CD4-positive, alpha-beta T cell treated with Interferon gamma for 1 hour (primary cell): ENCODE results near the gene MED16.
"Not testable (repeated sequence)": the region's sequence is repeated elsewhere in the genome, so short reads cannot be mapped to it uniquely, and the experiment has no call there.

Source experiments
- DNase-seq: peaks from one replicate; pipeline ENCODE4 v3.0.0-alpha.2; 2020

The MED16 gene

DNA sequence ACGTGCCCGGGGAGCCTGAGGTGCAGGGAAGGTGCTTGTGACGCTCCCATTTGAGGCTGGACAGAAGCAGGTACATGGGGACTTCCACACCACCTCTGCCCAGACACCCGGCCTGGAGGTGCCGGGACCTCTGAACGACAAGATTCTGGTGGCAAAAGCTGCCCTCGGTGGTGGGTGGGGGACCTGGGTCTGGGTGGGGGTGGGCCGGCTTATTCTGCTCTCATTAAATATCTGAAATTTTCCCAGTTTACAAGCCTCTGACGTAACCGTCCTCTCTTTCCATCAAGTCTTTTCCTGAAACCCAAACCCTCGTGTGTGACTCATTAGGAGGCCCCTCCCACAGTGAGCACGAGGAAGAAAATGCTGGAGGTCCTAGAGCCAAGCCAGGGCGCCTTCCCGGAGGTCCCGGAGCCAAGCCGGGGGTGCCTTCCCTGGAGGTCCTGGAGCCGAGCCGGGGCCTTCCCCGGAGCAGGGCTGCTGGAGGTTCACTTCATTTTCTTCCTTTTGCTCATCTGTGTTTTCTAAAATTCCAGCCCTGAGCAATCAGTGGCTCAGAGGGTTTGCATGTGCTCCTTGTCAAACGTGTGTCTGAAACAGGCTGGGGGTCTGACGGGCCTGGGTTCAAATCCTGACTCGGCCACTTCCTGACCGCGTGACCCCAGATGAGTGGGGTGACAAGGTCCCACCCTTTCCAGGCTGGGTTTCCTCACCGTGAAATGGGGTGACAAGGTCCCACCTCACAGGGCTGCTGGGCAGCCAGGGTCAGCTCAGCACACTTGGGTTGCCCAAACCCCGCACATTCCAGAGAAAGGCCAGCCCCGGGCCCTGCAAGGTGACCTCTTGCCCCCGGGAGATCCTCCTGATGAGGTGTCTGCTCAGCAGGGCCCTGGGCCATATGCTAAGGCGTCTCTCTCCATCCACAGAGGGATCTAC is 23.5 kb downstream of the MED16 start:
- no peak for DNase-seq

DNA sequence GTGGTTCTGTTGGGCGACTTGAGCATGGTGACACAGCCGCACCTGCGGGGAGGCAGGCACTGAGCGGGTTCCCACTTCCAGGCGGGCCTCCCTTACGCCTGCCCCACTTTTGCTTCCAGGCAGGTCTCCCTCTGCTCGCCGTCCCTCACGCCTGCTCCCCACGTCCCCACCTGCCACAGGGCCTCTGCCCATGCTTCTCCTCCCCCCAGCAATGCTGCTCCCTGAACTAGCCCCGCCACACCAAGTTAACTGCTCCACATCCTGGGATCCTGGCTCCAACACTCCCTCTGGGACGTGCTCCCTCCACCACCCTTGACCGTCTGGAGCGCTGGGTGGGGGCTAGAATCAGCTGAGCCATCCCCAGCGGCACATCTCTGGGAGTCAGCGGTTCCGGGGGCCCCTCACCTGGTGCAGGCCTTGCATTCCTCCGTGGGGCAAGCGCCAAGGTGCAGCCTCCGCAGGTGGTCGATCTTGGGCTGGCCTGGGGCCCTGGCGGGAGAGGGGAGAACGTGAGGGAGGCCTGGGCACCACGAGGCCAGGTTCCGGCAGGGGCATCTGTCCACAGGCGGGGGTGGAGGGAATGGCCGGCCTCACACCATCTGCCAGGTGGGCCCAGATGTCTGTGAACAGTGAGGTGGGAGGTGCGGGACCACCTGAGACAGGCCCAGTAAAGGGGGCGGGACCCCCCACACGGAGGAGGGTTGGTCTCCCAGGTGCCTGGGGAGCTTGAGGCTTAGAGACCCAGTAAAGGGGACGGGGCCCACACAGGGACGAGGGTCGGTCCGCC is 24.3 kb downstream of the MED16 start:
- DNase-seq = no peak

DNA sequence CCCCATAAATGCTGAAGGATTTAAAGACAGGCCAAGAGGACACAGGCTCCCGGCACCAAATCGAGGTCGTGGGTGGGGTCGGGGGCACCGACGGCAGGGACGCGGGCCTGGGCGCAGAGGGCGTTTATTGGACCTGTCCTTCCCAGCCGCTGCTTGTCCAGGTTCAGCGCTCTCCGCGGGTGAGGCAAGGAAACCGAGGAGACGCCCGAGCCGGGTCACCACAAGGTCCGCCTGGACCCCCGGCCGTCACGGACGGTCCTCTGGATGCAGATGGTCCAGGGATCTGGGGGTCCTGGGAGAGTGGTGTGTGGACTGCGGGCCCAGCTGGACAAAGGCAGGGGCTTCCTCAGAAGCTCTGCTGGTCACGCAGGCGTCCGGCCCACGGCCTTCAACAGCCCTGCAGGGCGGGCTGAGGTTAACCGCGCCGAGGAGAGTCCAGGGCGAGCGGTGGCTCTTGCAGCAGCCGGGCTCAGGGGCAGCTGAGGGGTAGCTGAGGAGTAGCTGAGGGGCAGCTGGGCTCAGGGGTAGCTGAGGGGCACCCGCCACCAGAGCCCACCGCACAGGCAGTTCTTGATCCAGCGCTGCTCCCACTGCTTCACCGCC is 25.0 kb downstream of the MED16 start:
- DNase-seq = no peak

DNA sequence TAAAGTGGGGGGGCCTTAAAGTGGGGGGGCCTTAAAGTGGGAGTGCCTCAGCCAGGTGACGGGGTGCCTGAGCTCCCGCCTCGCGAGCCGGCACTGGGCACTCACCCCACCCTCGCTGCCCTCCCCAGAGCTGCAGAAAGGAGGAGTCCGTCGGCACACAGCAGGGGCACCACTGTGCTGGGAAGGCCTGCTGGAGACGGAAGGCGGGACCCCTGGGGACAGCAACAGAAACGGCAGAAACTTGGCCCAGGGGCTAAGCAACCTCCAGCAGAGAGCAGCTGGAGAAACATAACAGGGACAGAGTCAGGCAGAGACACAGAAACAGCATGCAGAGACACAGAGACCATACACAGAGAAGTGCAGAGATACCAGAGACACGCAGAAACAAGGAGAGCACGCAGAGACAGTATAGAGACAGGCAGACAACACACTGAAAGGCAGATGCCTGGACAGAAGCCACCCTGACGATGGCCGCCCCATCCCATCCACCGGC is 25.6 kb downstream of the MED16 start:
- DNase-seq = no peak

DNA sequence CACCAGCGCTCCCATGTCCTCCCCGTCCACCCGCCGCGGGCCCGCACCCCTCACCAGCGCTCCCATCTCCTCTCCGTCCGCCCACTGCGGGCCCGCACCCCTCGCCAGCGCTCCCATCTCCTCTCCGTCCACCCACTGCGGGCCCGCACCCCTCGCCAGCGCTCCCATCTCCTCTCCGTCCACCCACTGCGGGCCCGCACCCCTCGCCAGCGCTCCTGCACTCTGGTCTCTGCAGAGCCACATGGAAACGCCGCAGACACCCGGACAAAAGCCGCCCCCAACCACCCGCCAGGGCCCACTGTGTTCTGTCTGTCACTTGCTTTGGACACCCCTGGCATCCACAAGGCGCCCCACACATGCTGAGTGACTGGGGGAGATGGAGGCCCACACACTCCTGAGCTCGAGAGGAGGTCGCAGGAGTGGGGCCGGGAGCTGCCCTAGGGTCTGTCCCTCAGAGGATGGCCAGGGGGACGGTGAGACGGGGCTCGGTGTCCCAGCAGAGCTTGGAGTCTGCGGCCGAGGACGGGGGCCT is 26.2 kb downstream of the MED16 start:
- DNase-seq = no peak

DNA sequence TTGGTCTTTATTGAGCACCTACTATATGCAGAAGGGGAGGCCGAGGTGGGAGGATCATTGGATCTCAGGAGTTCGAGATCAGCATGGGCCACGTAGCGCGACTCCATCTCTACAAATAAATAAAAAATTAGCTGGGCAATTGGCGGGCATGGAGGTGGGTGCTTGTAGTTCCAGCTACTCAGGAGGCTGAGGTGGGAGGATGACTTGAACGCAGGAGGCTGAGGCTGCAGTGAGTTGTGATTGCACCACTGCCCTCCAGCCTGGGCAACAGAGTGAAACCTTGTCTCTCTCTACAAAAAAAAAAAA is 29.7 kb downstream of the MED16 start:
- DNase-seq = no peak

DNA sequence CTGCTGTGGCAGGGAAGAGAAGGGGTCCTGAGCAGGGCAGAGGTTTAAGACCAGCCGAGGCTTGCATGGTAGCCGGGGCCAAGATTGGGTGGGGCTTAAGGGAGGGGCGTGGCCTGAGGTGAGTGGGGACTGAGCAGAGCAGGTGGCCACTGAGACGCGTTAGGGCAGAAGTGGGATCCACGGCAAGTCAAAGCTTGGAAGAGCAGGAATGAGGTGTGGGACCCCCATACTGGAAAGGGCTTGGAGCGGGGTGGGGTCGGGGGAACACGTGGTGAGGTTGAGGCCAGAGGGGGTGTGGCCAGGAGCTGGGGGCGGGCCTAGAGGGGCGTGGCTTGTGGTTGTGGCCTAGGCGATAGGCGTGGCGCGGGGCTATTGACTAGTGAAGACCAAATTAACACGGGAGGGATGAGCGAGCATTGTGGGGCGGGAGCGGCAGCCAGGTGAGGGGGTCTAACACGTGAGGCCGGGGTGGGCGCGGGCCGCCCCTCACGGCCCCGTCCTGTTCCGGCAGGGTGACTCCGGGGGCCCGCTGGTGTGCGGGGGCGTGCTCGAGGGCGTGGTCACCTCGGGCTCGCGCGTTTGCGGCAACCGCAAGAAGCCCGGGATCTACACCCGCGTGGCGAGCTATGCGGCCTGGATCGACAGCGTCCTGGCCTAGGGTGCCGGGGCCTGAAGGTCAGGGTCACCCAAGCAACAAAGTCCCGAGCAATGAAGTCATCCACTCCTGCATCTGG is 30.2 kb downstream of the MED16 start:
- peak; percentile 79 for DNase-seq

DNA sequence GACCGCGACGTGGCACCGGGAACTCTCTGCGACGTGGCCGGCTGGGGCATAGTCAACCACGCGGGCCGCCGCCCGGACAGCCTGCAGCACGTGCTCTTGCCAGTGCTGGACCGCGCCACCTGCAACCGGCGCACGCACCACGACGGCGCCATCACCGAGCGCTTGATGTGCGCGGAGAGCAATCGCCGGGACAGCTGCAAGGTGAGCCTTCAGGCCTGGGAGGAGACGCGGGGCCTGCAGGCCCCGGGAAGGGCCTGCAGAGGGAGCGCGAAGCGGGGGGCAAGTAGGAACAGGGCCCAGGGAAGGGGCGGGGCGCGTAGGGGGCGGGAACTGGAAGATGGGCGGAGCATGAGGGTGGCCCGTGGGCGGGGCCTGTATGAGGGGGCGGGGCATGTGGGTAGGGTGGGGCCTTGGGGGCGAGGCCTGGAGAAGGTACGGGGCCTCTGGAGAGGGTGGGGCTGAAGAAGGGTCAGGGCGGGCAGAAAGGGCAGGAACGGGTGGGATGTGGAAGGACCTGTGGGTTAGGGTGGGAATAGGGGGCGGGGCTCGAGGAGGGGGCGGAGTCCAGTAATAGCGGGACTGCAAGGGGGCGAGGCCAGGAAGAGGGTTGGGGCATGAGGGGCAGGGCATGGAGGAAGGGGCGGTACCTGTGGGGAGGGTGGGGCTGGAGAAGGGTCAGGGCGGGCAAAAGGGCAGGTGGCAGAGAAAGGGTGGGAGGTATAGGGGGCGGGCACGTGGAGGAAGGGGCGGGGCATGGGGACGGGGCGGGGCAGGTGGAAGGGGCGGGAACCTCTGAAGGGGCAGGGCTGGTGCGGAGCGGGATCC is 31.0 kb downstream of the MED16 start:
- DNase-seq = peak; percentile 75

DNA sequence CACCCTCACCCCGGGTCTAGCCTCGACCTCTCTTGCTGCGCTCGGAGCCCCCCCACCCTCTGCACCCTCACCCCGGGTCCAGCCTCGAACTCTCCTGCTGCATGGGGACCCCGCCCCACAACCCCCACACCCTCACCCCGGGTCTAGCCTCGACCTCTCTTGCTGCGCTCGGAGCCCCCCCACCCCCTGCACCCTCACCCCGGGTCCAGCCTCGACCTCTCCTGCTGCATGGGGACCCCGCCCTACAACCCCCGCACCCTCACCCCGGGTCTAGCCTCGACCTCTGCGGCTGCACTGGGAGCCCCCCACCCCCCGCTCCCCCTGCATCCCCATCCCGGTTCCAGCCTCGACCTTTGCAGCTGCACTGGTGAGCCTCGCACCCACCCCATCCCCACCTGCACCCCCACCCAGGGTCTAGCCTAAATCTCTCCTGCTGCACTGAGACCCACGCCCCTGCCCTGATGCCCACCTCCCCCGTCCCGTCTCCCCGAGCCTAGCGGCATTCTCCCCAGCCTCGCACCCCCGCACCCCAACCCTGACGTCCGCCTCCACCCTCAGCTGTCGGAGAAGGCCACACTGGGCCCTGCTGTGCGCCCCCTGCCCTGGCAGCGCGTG is 31.7 kb downstream of the MED16 start:
- no peak for DNase-seq

DNA sequence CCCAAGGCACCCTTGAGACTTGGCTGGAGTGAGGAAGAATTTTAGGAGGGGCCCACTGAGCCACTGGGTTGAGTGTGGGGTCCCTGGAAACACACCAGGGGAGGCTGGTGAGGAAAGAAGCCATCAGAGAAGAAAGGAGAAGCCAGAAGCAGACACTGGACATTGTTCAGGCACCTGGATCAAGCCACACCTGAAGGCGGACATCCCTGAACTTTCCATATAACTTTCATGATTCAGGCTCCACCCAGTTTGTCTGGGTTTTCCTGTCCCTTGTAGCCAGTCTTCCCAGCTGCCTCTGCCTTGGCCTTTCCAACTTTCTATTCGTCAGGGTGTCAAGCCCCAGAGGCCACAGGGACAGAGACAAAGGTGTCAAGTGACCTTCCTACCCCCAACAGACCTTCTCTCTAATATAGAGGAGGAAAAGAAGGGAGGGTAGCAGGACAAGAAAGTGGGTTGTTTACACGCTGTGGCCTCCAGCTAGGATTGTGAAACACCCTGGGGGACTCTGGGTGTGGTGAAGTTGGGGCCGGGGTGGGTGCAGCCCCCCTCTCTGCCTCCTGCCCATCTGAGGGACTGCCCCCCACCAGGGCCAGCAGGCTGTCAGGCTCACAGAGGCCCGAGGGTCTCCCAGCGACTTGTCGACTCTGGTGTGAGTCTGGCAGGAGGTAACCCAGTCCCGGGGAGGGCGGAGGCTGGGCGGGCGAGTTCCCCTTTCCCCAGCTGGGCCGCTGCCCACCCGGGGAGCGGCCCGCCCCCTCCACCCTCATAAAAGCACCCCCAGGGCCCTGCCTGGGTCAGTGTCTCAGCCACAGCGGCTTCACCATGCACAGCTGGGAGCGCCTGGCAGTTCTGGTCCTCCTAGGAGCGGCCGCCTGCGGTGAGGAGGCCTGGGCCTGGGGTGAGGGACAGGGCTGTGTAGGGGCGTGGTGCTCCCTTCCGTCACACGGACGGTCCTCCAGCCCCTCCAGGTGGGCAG is 33.8 kb downstream of the MED16 start, which contains the start of gene CFD:
TSS of gene CFD (plus strand) at position 797 of the 976 bp plus-strand sequence. CDS start at position 823, 26 bp downstream.
- DNase-seq = peak; percentile 53

DNA sequence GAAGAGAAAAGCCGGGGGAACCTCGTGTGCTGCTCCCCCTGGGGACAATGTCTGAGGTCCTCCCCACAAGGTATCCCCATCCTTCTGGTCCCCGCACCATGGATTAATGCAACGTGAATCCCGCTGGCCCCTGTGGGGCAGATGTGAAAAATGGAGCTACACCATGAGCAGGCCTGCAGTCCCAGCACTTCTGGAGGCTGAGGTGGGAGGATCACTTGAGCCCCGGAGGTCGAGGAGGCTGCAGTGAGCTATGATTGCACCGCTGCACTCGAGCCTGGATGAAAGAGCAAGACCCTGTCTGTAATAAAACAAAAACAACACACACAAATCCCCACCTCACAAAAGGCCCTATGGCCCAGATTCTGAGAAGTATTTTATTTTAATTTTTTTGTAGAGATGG is 34.7 kb downstream of the MED16 start:
- DNase-seq = no peak

DNA sequence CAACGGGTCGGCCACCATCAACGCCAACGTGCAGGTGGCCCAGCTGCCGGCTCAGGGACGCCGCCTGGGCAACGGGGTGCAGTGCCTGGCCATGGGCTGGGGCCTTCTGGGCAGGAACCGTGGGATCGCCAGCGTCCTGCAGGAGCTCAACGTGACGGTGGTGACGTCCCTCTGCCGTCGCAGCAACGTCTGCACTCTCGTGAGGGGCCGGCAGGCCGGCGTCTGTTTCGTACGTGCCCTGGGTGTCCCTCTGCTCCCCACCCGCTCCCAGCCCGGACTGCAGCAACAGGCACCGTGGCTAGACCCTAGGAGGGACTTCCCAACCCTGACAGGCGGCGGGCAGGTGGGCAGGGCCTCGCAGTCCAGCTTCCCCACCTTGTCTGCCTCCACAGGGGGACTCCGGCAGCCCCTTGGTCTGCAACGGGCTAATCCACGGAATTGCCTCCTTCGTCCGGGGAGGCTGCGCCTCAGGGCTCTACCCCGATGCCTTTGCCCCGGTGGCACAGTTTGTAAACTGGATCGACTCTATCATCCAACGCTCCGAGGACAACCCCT is 37.3 kb downstream of the MED16 start:
- DNase-seq = no peak

DNA sequence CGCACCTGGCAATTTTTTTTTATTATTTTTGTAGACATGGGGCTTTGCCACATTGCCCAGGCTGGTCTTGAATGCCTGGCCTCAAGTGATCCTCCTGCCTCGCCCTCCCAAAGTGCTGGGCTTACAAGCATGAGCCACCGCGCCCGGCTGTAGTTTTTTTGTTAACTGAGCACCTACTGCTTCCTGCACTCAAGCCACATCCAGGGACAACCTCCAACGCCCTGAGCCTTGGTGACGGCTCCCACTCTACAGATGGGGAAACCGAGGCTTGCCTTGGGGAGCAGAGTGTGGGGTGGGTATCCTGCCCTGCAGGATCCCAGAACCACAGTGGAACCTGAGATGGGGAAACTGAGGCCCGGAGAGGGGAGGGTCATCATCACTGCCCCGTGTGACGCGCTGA is 37.8 kb downstream of the MED16 start:
- no peak for DNase-seq

DNA sequence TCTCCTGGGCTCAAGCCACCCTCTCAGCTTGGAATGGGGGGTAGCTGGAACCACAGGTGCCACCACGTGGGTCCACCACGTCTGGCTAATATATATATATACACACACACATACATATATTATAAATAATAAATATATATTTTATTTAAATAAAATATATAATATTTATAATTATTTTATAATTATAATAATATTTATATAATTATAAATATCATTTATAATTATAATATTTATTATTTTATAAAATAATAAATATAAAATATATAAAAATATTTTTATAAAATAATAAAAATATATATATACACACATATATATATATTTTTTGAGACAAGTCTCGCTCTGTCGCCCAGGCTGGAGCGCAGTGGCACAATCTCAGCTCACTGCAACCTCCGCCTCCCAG is 38.4 kb downstream of the MED16 start:
- no peak for DNase-seq

DNA sequence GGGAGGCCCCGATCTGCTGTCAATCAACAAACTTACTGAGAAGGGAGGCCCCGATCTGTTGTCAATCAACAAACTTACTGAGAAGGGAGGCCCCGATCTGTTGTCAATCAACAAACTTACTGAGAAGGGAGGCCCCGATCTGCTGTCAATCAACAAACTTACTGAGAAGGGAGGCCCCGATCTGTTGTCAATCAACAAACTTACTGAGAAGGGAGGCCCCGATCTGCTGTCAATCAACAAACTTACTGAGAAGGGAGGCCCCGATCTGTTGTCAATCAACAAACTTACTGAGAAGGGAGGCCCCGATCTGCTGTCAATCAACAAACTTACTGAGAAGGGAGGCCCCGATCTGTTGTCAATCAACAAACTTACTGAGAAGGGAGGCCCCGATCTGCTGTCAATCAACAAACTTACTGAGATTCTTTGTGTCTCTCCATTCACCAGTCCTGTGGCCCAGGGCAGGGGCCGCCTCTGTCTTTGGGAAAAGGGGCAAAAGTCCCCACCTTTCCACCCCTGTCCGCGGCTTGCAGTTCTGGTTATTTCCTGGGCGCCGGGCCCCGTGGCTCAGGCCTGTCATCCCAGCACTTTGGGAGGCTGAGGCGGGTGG is 39.3 kb downstream of the MED16 start:
- not testable (repeated sequence) for DNase-seq

DNA sequence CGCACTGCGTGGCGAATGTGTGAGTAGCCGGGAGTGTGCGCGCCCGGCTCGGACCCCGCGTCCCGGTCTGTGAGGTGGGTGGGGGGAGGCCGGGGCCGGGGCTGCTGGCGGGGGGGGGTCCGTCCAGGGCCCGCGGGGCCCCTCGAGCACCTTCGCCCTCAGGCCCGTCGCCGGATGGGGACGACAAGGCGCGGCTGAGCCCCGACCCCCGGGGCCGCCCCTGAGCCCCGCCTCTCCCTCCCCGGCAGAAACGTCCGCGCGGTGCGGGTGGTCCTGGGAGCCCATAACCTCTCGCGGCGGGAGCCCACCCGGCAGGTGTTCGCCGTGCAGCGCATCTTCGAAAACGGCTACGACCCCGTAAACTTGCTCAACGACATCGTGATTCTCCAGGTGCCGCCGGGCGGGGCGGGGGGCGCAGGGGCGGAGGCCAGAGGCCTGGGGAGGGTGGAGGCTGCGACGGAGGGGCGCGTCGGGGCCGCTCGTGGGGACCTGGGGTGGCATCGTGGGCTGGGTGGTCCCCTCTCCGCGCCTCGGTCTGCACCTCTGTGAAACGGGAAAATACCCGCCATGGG is 39.9 kb downstream of the MED16 start:
- no peak for DNase-seq

DNA sequence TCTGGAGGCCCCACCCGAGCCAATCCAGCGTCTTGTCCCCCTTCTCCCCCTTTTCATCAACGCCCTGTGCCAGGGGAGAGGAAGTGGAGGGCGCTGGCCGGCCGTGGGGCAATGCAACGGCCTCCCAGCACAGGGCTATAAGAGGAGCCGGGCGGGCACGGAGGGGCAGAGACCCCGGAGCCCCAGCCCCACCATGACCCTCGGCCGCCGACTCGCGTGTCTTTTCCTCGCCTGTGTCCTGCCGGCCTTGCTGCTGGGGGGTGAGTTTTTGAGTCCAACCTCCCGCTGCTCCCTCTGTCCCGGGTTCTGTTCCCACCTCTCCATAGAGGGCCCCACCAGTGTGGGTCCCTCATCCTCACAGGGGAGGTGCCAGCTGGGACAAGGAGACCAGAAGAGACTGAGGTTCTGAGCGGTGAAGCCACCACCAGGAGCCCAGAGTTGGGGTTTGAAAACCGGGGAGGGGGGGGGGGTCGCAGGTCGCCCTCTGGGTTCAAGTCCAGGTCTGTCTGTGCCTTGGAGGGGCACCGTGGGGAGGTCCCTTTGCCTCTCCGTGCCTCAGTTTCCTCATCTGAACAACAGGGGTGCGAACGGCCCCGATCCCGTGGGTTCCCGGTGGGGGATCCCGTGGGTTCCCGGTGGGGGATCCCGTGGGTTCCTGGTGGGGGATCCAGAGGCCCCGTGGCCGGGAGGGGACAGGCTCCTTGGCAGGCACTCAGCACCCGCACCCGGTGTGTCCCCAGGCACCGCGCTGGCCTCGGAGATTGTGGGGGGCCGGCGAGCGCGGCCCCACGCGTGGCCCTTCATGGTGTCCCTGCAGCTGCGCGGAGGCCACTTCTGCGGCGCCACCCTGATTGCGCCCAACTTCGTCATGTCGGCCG is 40.6 kb downstream of the MED16 start, which contains the start of gene ELANE:
TSS of gene ELANE (plus strand) at position 168 of the 878 bp plus-strand sequence. CDS start at position 194, 26 bp downstream.
- DNase-seq = no peak

DNA sequence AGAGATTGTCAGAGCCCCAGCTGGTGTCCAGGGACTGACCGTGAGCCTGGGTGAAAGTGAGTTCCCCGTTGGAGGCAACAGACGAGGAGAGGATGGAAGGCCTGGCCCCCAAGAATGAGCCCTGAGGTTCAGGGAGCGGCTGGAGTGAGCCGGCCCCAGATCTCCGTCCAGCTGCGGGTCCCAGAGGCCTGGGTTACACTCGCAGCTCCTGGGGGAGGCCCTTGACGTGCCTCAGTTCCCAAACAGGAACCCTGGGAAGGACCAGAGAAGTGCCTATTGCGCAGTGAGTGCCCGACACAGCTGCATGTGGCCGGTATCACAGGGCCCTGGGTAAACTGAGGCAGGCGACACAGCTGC is 42.0 kb downstream of the MED16 start:
- no peak for DNase-seq
